Raji (cell line): ENCODE measurements around the gene TIMM29.

Experiments
- POLR2A ChIP-seq: IDR thresholded peaks from 2 replicates; pipeline ENCODE4 v1.6.1; 2011; ENCODE audit warnings: low read depth, low read length, control low read depth; ENCODE audit not compliant: insufficient read depth

TIMM29 gene

DNA sequence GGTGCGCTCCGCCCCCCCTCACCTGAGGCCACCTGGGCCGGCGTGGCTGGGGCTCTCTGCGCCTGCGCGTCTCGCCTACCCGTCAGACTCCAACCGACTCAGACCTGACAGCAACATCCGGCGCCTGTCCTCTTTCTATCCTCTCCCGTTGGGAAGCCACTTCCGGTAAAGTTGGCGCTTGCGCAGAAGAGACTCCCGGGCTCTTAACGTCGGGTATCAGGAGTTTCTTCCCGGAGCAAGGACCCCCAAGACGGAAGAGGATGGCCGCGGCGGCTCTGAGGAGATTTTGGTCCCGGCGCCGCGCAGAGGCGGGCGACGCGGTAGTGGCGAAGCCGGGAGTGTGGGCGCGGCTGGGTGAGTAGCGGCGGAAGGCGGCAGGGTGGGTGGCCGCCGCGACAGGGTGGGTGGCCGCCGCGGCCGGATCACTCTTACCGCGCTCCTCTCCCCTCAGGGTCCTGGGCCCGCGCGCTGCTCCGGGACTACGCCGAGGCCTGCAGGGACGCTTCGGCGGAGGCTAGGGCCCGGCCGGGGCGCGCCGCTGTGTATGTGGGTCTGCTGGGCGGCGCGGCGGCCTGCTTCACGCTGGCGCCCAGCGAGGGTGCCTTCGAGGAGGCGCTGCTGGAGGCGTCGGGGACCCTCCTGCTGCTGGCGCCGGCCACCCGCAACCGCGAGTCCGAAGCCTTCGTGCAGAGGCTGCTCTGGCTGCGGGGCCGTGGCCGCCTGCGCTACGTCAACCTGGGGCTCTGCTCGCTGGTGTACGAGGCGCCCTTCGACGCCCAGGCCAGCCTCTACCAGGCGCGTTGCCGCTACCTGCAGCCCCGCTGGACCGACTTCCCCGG lies at the start of gene TIMM29, which contains the start of gene YIPF2:
Gene TIMM29 (plus strand): TSS at position 249 of the 839 bp plus-strand sequence. CDS start 12 bp downstream, at position 261.
Gene YIPF2 (minus strand): TSS at position 77 of the 839 bp plus-strand sequence. CDS start 229 bp downstream, outside the sequence.
- peak; percentile 56 for TF ChIP-seq POLR2A

DNA sequence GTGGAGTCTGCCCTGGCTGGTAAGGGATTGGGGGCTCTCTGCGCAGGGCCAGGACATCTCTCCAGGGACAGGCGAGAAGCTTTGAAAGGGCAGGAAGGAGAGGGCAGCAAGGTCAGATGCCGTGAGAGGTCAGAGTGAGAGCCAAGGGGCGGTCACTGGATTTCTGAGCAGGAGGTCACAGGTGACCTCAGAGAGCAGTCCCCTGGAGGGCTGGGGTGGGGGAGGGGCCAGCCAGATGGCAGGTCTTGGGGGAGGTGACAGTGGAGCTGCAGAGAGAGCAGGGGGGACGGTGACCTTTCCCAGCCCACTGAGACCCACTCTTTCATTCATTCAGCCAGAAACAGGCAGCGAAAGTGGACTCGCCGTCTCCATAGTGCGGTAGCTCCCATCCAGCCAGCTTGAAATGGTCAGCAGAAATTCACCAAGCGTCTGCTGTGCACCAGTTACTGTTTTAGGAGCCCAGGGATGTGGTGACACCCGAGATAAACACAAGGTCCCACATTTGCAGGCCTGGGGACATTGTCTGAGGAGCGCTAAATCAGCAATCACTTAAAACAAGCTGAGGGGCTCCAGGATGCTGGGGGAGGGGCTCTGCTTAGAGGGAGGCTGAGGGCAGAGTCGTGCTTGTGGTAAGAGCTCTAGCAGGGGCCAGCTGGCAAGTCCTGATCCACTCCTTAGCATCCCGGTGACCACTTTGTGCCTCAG lies 47.1 kb upstream of the TIMM29 start:
- TF ChIP-seq POLR2A, result no peak

DNA sequence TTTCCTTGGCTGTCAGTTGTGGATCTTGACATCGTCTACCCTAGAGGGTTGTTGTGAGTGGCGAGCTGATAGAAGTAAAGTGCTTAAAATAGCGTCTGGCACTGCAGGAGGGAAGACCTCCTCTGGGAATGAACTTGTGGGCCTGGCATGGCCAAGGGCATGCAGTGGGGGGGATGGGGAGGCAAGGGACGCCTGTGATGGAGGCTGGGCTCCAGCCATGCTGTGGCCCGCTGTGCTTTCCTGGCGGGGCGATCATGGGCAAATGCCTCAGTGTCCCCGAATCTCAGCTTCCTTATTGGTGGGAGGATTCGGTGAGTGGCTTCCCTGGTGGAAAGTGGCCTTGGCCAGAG lies 46.5 kb upstream of the TIMM29 start:
- TF ChIP-seq POLR2A, result no peak

DNA sequence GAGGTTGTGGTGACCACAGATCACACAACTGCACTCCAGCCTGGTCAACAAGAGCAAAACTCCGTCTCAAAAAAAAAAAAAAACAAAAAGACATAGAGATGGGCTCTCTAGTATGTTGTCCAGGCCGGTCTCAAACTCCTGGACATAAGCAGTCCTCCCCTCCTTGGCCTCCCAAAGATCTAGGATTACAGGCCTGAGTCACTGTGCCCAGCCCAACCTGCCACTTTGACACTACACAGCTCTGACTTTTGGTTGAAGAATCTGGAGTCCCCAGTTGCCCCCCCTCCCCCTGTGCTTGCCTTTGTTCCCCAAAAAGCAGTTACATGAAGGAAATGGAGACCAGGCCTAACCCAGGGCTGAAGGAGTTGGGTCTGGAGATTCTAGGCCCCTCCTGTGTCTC lies 44.3 kb upstream of the TIMM29 start:
- no peak for TF ChIP-seq POLR2A

DNA sequence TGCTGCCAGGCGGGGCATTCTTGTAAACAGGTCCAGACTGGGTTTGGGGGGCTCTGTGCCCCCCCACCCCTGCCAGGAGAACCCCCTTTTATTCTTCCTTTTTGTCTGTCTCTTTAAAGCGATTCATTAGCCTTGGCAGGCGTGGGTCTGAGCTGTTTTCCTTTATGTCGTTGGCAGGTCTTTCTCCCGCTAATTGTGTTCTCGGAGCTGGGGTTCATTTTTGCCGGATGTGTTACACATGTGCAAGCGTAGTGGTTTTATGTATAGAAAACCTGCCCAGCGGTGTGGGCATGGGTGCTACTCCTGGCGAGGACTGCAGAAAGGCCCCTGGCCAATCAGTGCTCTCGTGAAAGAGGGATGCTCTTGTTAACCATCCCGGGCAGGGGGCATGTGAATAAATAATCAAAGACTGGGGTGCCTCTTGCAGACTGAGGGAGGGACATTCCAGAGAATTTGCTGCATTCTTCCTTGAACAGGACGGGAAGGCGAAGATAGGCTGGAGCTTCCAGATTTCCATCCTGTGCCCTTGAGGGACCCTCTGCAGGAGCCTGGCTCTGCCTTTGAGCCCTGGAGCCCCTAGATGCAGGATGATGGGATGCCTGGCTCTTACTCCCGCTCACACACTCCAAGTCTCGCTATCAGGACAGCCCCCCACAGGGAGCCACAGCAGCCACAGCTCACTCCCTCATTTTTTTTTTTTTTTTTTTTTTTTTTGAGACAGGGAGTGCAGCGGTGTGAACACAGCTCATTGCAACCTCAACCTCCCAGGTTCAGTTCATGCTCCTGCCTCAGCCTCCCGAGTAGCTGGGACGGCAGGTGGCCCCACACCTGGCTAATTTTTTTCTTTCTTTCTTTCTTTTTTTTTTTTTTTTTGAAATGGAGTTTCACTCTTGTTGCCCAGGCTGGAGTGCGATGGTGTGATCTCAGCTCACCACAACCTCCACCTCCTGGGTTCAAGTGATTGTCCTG lies 43.1 kb upstream of the TIMM29 start:
- no peak for TF ChIP-seq POLR2A

DNA sequence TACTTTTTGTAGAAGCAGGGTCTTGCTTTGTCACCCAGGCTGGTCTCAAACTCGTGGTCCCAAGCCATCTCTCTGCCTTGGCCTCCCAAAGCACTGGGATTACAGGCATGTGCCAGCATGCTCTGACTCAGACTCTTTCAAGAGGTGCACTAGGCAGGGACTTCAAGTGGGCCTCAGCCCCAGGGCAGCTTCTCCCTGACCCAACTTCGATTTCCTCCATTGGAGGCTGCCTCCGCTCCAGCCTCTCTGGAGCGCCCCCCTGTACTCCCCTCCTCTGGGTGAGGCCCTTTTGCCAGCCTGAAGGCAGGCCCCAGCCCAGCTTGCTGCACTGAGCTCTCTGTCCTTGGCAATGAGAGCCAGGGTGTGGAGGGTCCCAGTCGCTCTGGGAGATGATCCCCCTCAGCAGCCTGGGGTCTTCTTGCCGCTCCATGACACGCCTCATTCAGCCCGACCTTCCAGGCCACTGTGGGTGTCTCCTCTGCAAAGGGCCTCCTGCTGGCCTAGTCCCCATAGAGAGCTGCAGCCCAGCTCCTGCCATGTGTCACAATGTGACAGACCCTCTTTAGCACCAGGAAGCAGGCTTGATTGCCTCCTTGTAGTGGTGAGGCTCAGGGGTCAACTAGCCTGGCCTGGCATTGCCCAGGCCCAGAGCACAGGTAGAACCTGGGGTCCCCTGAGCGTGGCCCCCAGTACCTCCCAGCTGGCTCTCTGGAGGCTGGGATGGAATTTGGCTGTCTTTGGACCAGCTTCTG lies 40.8 kb upstream of the TIMM29 start:
- no peak for TF ChIP-seq POLR2A

DNA sequence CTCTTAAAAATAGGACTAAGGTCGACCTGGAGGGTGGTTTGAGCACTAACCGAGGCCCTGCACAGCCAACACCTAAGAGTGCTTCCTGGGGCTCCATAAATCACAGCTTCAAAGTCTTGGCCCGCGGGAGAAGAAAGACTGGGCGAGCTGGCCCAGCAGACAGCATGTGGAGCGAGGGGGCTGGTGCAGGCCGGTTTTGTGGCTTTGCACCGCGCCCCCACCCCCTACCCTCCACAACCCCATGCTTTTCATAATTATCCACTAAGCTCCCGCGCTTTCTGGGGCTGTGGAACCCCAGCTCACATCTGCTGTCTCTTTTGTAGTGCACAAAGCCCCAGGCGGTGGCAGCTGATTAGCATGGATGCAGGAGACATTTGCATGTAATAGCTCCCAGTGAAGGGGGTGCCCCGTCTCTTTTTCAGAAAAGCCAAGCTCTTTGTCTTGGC lies 40.2 kb upstream of the TIMM29 start:
- TF ChIP-seq POLR2A, result no peak

DNA sequence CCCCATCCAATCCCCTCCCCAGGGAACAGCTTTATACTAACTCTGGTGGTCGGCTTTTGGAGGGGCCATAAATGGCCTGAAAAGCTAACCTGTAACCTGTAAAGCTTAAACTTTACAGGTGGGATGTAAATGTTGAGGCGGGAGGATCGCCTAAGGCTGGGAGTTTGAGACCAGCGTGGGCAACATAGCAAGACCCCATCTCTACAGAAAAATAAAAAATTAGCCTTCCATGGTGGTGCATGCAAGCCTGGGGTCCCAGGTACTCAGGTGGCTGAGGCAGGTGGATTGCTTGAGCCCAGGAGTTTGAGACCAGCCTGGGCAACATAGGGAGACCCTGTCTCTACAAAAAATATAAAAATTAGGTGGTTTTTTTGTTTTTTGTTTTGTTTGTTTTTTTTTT lies 38.7 kb upstream of the TIMM29 start:
- no peak for TF ChIP-seq POLR2A

DNA sequence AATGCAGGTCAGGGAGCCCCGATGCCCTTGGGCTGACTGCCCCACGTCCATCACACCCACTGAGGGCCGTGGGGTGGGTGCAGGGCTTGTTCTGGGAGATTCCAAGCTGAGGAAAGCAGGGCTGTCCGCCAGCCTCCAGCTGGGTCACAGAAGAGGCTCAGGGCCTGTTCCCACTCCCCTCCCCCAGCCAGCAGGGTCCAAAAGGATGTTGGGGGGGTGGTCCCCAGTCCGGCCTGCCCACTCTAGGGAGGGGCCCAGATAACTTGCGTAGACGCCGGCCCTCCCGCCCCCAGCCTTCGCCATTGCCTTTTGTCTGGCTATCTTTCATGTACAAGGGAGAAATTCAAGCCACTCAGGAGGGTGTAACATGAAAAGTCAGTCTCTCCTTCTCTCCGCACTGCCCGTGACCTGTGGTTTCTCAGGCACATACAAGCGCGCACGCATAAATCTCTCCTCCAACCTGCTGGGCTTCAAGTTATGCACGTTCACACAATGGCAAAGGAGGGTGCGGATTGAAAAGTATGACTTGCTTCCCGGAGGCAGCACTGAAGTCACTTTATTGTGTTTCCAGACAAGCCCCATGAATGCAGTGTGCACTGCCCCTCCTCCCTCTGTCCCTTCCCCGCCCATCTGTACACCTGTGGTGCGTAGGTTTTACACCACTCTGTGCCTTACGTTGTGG lies 37.1 kb upstream of the TIMM29 start:
- no peak for TF ChIP-seq POLR2A

DNA sequence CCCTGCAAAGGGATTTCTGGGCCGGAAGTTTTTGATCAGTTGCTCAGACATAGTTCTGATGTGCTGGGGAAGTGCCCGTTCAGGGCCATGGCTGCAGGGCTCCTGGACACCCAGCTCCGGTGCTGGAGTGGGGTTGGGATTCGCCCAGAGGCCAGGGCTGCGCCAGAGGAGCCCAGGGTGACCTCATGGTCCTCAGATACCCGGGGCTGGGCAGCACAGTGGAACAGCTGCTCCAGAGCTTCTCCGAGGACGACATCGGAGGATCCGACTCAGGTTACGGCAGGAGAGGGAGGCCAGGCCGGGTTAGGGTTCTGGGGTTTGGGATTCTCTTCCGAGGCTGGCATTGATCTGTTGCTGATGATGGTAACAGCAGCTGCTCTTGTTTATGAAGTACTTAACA lies 36.4 kb upstream of the TIMM29 start:
- TF ChIP-seq POLR2A, result no peak

DNA sequence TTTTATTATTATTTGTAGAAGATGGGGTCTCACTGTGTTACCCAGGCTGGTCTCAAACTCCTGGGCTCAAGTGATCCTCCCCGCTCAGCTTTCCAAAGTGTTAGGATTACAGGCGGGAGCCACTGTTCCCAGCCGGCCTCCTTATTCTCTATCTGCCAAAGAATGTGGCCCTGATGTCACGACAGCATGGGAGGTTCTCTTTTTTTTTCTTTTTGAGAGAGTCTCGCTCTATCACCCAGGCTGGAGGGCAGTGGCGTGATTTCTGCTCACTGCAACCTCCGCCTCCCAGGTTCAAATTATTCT lies 33.7 kb upstream of the TIMM29 start:
- TF ChIP-seq POLR2A, result no peak

DNA sequence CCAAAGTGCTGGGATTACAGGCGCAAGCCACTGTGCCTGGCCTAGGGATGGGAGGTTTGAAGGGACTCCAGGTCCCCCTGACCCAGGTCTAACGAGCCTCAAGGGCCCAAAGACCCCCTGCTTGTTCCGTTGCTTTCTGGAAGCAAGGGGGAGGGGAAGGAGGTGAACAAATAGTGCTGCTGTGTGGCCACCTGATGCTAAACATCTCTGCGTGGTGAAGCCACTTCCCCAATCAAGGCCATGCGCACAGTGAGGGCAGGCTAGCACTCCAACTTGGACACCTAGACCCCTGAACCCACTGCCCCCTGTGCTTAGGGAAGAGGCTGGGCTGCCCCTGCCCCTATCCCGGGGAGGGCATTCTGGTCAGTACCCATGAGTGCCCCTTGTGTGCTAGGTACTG lies 33.2 kb upstream of the TIMM29 start:
- TF ChIP-seq POLR2A, result no peak

DNA sequence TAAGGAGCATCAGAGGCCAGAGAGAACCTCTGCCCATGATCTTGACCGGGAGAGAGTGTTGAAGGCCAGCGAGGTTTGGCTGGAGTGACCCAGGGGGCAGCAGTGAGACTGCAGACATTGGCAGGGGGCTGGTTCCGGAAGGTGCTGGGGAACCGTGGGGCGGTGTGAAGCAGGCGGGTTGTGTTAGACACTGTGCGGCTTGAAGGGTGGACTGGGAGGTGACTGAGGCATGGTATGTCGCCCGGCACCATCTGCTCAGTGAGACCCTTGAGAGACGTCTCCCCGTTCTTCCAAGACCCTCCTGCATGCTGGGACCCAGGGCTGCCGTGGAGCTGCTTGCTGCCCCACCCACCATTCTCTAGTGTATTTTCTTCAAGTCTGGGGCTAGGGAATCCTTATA lies 32.7 kb upstream of the TIMM29 start:
- no peak for TF ChIP-seq POLR2A
